Fibroblast of lung (primary cell): Measurements from ENCODE around the gene LIPG.

ENCODE experiments used
- CTCF ChIP-seq, 2 donors: IDR thresholded peaks in 1 of 2; conservative IDR thresholded peaks in 1 of 2; 1 replicate in 1 of 2; 2 replicates in 1 of 2; pipeline ENCODE4 v1.5.1; 2011 to 2012; ENCODE audit warnings: low read length in 2 of 2, control low read depth in 1 of 2, inconsistent platforms in 1 of 2, low read depth in 1 of 2, mild to moderate bottlenecking in 1 of 2
- EZH2 ChIP-seq: IDR thresholded peaks from 2 replicates; pipeline ENCODE4 v1.5.1; 2012; ENCODE audit warnings: low read length, control low read depth, mild to moderate bottlenecking; ENCODE audit errors: missing control alignments

GRCh38 chr18:49544362-49544761 is 17.5 kb upstream of the LIPG start:
- TF ChIP-seq CTCF (conservative IDR thresholded peaks at IDR 0.05 in 1 of 2, IDR thresholded peaks at IDR 0.05 in 1 of 2; ENCODE audit: low read depth in 1 of 2, low read length in 2 of 2), result no peak
- TF ChIP-seq EZH2, result no peak
